Brain pericyte (primary cell): ENCODE data around the gene RALGPS1.

Source experiments
- DNase-seq: peaks from one replicate; pipeline ENCODE4 v3.0.0-alpha.2; 2012; ENCODE audit warnings: low read depth, low spot score

Gene RALGPS1

GRCh38 chr9:127077644-127077946 is 163.0 kb downstream of the RALGPS1 start:
- no peak for DNase-seq

GRCh38 chr9:127078336-127078735 is 163.8 kb downstream of the RALGPS1 start:
- DNase-seq, result no peak

- DNase-seq, result no peak
These were observed 164.4 kb downstream of the RALGPS1 start for GRCh38 chr9:127078988-127079387.

GRCh38 chr9:127079446-127080140 is 165.0 kb downstream of the RALGPS1 start:
- no peak for DNase-seq

- no peak for DNase-seq
These were observed 166.9 kb downstream of the RALGPS1 start for GRCh38 chr9:127081250-127082185.

- no peak for DNase-seq
These were observed 168.8 kb downstream of the RALGPS1 start for GRCh38 chr9:127083138-127083980.

DNA sequence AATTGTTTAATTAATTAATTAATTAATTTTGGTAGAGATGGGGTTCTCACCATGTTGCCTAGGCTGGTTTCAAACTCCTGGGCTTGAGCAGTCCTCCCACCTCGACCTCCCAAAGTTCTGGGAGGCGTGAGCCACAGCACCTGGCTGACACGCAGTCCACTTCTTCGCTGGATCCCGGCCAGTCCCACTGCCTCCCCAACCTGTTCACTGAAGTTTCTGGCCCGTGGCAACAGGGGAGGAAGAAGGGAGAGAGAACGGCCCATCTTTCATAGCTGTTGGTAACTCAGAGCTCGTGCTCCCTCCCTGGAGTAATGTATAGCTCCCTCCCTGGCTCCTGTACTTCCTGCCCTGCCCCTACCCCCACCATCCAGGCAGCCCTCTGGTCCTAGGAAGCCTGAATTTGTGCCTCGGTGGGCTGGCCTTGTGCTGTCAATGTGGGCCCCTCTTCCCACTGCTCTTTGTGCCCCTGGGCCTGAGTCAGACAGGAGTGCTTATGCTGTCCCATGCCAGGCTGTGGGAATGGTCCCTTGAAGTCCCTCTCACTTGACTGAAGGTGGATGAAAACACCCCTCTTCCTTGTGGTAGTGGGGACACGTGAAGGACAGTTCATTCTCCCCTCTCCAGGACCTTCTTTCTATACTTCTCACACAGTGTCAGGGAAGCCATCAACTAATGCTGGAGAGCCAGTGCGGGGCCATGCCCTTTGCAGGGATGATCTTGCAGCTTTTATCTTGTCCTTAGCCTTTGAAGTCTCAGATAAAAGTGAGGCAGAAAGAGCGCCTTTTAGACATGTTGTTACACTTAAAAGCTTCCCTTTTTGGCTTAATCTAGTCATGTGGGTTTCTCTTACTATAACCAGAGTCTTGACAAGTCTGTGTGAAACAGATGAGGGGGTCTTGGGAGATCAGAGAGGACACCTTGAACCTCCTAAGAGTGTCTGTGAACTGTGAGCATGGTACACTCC is 169.8 kb downstream of the RALGPS1 start:
- DNase-seq, result no peak

- no peak for DNase-seq
These were observed 170.6 kb downstream of the RALGPS1 start for GRCh38 chr9:127085186-127085585.

GRCh38 chr9:127086771-127087170 is 172.2 kb downstream of the RALGPS1 start:
- no peak for DNase-seq

GRCh38 chr9:127087411-127087810 is 172.8 kb downstream of the RALGPS1 start:
- DNase-seq, result no peak

DNA sequence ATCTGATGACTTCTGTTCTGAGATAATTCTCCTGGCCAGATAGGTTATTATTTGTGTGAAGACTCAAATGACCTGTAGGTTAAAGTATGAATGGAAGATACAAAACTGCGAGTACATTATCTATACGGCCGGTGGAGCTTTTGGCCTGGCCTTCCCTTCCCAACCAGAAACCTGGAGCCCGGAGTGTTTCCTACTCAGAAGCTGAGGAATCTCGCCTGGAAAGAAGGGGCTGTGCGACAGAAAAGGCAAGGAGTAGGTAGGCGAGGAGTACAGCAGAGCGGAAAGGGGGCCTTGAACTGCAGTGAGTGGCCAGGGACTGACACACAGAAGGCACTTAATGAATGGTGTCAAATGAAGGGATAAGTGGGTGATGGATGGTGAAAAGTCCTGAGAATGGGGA is 173.3 kb downstream of the RALGPS1 start:
- DNase-seq, result no peak

GRCh38 chr9:127088724-127089615 is 174.4 kb downstream of the RALGPS1 start:
- no peak for DNase-seq

DNA sequence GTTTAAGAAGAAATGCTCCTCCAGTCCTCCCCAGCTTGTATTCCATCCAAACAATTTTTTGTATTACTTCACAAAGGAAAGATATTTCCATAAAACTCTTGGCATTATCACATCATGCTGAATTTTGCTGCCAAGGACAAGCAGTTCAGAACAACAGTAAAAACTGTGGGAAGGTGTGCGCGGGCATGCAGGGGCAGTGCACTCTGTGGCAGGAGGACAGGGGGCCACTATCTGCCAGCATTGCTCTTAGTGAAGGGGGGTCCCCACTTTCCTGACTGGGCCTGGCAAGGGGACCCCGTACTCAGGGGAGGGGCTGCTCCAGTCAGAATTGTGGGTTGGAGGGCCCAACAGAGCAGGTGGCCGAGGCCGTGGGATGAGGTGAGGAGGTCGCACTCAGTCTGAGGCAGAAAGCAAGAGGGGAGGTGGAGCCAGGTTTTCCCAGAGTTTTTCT is 175.1 kb downstream of the RALGPS1 start:
- DNase-seq, result no peak

- no peak for DNase-seq
These were observed 175.9 kb downstream of the RALGPS1 start for GRCh38 chr9:127090341-127090985.

- no peak for DNase-seq
These were observed 176.9 kb downstream of the RALGPS1 start for GRCh38 chr9:127091526-127091925.

DNA sequence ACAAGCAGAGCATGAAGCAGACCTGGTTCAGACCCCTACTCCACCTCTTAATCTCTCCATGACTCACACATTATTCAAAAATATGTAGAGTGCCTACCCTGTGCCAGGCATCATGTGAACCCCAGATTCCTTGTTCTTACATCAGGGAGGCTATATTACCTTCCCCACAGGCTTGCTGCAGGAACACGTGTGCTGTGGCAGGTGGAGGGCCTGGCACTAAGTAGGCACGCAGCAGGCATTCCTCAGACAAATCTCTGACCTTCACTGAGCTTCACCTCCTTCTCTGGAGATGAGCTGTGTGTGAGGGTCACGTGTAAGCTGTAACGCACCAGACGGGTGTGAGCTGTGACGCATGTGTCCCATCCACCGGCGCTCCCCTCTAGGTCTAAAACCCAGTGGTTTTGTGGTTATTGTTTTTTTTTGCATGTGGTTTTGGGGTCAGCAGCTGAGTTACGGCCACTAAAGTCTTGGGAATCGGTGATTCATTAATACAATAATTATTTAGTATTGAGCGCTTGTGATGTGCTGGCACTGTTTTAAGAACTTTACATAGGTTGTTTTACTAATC is 177.5 kb downstream of the RALGPS1 start:
- DNase-seq, result no peak

- no peak for DNase-seq
These were observed 178.9 kb downstream of the RALGPS1 start for GRCh38 chr9:127093319-127094020.

- DNase-seq, result no peak
These were observed 180.8 kb downstream of the RALGPS1 start for GRCh38 chr9:127095411-127095810.
